Smooth muscle cell of the coronary artery (primary cell): ENCODE data around the gene ZNF80. TPM values are rescaled to one million over a fixed set of nuclear protein-coding genes. Genes with fewer than 3 reads are reported as not detected.

ENCODE experiments used
- total RNA-seq: library from RNA; depleted of rRNA; stranded (reverse); fragments of >200 nt; gene quantifications from 2 replicates; pipeline ENCODE4 v1.2.3, GENCODE V29; 2014; ENCODE audit warnings: low replicate concordance

The ZNF80 gene
- total RNA-seq = not detected in 2 replicates

DNA sequence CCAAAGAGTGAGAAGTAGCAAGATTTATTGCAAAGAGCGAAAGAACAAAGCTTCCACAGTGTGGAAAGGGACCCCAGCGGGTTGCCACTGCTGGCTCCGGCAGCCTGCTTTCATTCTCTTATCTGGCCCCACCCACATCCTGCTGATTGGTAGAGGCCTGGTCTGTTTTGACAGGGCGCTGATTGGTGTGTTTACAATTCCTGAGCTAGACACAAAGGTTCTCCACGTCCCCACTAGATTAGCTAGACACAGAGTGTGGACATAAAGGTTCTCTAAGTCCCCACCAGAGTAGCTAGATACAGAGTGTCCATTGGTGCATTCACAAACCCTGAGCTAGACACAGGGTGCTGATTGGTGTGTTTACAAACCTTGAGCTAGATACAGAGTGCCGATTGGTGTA, at the start of gene ZNF80:
Gene ZNF80, minus strand, starts transcription at position 101 of the 400 bp plus-strand sequence. CDS start 504 bp downstream, outside the sequence.

Other genes with a start within 250 kb of the ZNF80 start
- gene CCDC191, start 181.1 kb downstream of the ZNF80 start, total RNA-seq = 1.4 and 3.3 TPM in 2 replicates
- gene QTRT2, start 180.8 kb downstream of the ZNF80 start, total RNA-seq = 8.8 and 15.6 TPM in 2 replicates
- not detected in 2 replicates for gene DRD3, start 58.5 kb downstream of the ZNF80 start, total RNA-seq
- gene TIGIT, start 56.5 kb upstream of the ZNF80 start, total RNA-seq = not detected in 2 replicates